ENCODE results near the gene CELA3A. TPM values are rescaled to one million over a fixed set of nuclear protein-coding genes. Genes with fewer than 3 reads are reported as not detected.
A peak's percentile ranks its signal among the peaks of the same experiment; 100 is the strongest.

CELA3A gene
- polyA plus RNA-seq, 1 donor (not counting 4 experiments of a cell fraction or from before 2014, with no cell fraction given): not detected

- peaks cover 41% of the 10 kb centered on the region for H3K79me2 ChIP-seq (ENCODE audit: control insufficient read depth, insufficient read depth, low read length)
- DNase-seq (ENCODE audit: low read depth, low spot score) (peak; percentile 86), FAIRE-seq (peak; percentile 23)
- dilution Hi-C loops (cut with MboI; ENCODE audit: extremely low pct_ligation_motif_present, low sequenced_read_pairs): no loop called here
- H2AFZ ChIP-seq (ENCODE audit: control insufficient read depth, low read length): peak within 1 kb of the TSS; percentile 69
- peaks cover 0 to 10% of the 10 kb centered on the region in 2 experiments for H3K36me3 ChIP-seq (ENCODE audit: control insufficient read depth in 2 of 2, extremely low read depth in 1 of 2, insufficient read depth in 2 of 2, low read length in 2 of 2)
- H3K4me2 ChIP-seq (ENCODE audit: control insufficient read depth, extremely low read depth, insufficient read depth, low read depth, low read length): peak within 1 kb of the TSS; percentile 87
- H4K20me1 ChIP-seq (ENCODE audit: control insufficient read depth, extremely low read depth, insufficient read depth, low read length): peaks cover 32% of the 10 kb centered on the region
- no peaks in the 10 kb centered on the region for H3K9me3 ChIP-seq (ENCODE audit: control insufficient read depth, low read depth, low read length)
- peak within 1 kb of the TSS; percentile 98 for H3K9ac ChIP-seq (ENCODE audit: control insufficient read depth, extremely low read depth, insufficient read depth, low read length)
- H3K4me1 ChIP-seq (ENCODE audit: control insufficient read depth, extremely low read depth, insufficient read depth, low read length): peaks cover 27% of the 10 kb centered on the region
- TF ChIP-seq, protein P1, sequence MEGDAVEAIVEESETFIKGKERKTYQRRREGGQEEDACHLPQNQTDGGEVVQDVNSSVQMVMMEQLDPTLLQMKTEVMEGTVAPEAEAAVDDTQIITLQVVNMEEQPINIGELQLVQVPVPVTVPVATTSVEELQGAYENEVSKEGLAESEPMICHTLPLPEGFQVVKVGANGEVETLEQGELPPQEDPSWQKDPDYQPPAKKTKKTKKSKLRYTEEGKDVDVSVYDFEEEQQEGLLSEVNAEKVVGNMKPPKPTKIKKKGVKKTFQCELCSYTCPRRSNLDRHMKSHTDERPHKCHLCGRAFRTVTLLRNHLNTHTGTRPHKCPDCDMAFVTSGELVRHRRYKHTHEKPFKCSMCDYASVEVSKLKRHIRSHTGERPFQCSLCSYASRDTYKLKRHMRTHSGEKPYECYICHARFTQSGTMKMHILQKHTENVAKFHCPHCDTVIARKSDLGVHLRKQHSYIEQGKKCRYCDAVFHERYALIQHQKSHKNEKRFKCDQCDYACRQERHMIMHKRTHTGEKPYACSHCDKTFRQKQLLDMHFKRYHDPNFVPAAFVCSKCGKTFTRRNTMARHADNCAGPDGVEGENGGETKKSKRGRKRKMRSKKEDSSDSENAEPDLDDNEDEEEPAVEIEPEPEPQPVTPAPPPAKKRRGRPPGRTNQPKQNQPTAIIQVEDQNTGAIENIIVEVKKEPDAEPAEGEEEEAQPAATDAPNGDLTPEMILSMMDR (optimal IDR thresholded peaks at IDR 0.05 in 1 of 3, IDR thresholded peaks at IDR 0.05 in 1 of 3, conservative IDR thresholded peaks at IDR 0.05 in 1 of 3; ENCODE audit: extremely low read depth in 1 of 3, insufficient read depth in 2 of 3, low read length in 3 of 3): no peak
- TF ChIP-seq EZH2 (IDR thresholded peaks at IDR 0.05; ENCODE audit: low read length): no peak
- H3K9me1 ChIP-seq (ENCODE audit: control insufficient read depth, extremely low read depth, insufficient read depth, low read length): no peaks in the 10 kb centered on the region
- H3K27me3 ChIP-seq (ENCODE audit: control insufficient read depth, extremely low read depth, insufficient read depth, low read length): no peaks in the 10 kb centered on the region
- peak within 1 kb of the TSS; percentile 53 to 99 (median 99) for H3K4me3 ChIP-seq (ENCODE audit: control insufficient read depth in 2 of 3, extremely low read depth in 1 of 3, insufficient read depth in 2 of 3, low read depth in 1 of 3, low read length in 3 of 3)
- H3K27ac ChIP-seq (ENCODE audit: control insufficient read depth, insufficient read depth, low read length): peak within 1 kb of the TSS; percentile 98
These were observed 50.9 kb downstream of the CELA3A start, which contains the start of gene CDC42 for GRCh38 chr1:22052115-22053016. Gene CDC42 (plus strand): TSS chr1:22052709. CDS start chr1:22078479, 25,770 bp downstream.

DNA sequence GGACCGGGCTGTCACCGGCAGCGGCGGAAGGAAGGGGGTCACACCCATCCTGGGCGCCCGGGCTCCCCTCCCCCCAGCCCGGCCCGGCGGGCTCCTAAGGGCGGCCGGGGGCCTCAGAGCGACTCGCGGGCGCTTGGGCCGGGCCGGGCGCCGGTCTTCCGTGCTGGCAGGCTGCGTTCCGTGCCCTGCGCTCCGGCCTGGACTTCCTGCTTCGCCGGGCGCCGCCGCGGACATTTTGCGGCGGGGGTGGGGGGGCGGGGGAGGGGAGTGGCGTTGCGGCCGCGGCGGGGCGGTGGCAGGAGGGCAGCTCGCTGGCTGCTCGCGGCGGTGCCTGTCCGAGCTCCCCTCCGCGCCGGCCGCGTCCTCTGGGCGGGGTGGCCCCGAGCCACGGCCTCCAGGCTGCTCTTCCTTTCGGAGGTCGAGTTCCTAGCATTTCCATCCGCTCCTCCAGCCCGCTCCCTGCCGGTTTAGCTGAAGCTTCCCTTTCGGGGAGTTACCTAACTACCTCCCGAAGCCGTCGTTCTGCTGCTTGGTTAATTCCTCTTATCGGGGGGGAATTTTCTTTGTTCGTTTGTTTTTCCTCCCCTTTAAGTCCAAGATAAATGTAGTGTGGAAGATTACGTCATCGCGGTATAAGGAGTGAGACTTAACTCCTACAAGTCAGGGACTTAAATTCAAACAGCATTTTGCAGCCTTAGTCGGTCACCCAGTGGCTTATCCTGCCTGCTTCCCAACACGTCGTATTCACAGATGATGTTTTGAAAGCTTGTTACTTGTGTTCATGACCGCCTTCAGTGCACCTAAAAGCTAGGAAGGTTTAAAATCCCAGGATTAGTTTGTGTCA lies 51.8 kb downstream of the CELA3A start:
- H3K4me1 ChIP-seq (ENCODE audit: control insufficient read depth, extremely low read depth, insufficient read depth, low read length): peaks cover 31% of the 10 kb centered on the region

More for the DNA sequence above, 51.8 kb downstream of the CELA3A start:
- no peak overlapping the region for H2AFZ ChIP-seq (ENCODE audit: control insufficient read depth, low read length)
- H3K27me3 ChIP-seq (ENCODE audit: control insufficient read depth, extremely low read depth, insufficient read depth, low read length): no peaks in the 10 kb centered on the region
- peak overlapping the region; percentile 87 for H3K4me2 ChIP-seq (ENCODE audit: control insufficient read depth, extremely low read depth, insufficient read depth, low read depth, low read length)
- H3K36me3 ChIP-seq (ENCODE audit: control insufficient read depth in 2 of 2, extremely low read depth in 1 of 2, insufficient read depth in 2 of 2, low read length in 2 of 2): peaks cover 0 to 16% of the 10 kb centered on the region in 2 experiments
- H3K9me3 ChIP-seq (ENCODE audit: control insufficient read depth, low read depth, low read length): no peaks in the 10 kb centered on the region
- H3K4me3 ChIP-seq (ENCODE audit: control insufficient read depth in 2 of 3, extremely low read depth in 1 of 3, insufficient read depth in 2 of 3, low read depth in 1 of 3, low read length in 3 of 3): peak overlapping the region; percentile 53 to 99 (median 99)
- H3K9me1 ChIP-seq (ENCODE audit: control insufficient read depth, extremely low read depth, insufficient read depth, low read length): no peaks in the 10 kb centered on the region
- FAIRE-seq (no peak), DNase-seq (ENCODE audit: low read depth, low spot score) (no peak)
- peaks cover 37% of the 10 kb centered on the region for H4K20me1 ChIP-seq (ENCODE audit: control insufficient read depth, extremely low read depth, insufficient read depth, low read length)
- H3K9ac ChIP-seq (ENCODE audit: control insufficient read depth, extremely low read depth, insufficient read depth, low read length): peak overlapping the region; percentile 98
- dilution Hi-C loops (cut with MboI; ENCODE audit: extremely low pct_ligation_motif_present, low sequenced_read_pairs): no loop called here
- H3K27ac ChIP-seq (ENCODE audit: control insufficient read depth, insufficient read depth, low read length): peak overlapping the region; percentile 98
- peaks cover 50% of the 10 kb centered on the region for H3K79me2 ChIP-seq (ENCODE audit: control insufficient read depth, insufficient read depth, low read length)
- TF ChIP-seq EZH2 (IDR thresholded peaks at IDR 0.05; ENCODE audit: low read length): no peak
- TF ChIP-seq, protein P1 (optimal IDR thresholded peaks at IDR 0.05 in 1 of 3, IDR thresholded peaks at IDR 0.05 in 1 of 3, conservative IDR thresholded peaks at IDR 0.05 in 1 of 3; ENCODE audit: extremely low read depth in 1 of 3, insufficient read depth in 2 of 3, low read length in 3 of 3): no peak

Measured in keratinocyte (primary cell).